ENCODE results near the gene PURB. TPM values are rescaled to one million over a fixed set of nuclear protein-coding genes. Genes with fewer than 3 reads are reported as not detected.
A peak's percentile ranks its signal among the peaks of the same experiment; 100 is the strongest.
"Not testable (repeated sequence)": the region's sequence is repeated elsewhere in the genome, so short reads cannot be mapped to it uniquely, and the experiment has no call there.

PURB gene
- total RNA-seq, 1 donor from 2014 or later = 26.0 TPM

DNA sequence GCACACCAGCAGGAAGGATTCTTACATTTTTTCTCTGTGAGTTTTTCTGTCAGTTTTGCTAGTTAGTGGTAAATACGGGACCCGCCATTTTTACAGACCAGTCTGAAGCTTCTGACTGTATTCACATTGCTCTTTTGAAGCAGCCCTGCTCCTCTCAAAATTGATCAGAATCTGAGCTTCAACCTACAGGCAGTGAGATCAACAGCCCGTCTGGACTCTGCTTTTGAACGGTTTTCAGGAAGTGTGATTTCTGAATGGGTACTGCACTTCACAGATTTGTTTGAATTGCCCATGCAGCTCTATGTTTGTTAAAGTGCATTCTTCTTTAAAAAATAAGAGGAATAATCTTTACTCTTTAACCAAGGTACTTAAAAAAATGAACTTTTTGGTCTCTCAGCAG is 8.9 kb downstream of the PURB start:
- ATAC-seq (no peak), DNase-seq (no peak)
- no peak overlapping the region for H3K4me3 ChIP-seq
- no peaks in the 10 kb centered on the region for H3K27me3 ChIP-seq
- TF ChIP-seq, protein P1, sequence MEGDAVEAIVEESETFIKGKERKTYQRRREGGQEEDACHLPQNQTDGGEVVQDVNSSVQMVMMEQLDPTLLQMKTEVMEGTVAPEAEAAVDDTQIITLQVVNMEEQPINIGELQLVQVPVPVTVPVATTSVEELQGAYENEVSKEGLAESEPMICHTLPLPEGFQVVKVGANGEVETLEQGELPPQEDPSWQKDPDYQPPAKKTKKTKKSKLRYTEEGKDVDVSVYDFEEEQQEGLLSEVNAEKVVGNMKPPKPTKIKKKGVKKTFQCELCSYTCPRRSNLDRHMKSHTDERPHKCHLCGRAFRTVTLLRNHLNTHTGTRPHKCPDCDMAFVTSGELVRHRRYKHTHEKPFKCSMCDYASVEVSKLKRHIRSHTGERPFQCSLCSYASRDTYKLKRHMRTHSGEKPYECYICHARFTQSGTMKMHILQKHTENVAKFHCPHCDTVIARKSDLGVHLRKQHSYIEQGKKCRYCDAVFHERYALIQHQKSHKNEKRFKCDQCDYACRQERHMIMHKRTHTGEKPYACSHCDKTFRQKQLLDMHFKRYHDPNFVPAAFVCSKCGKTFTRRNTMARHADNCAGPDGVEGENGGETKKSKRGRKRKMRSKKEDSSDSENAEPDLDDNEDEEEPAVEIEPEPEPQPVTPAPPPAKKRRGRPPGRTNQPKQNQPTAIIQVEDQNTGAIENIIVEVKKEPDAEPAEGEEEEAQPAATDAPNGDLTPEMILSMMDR (IDR thresholded peaks at IDR 0.05) = no peak
- H3K27ac ChIP-seq = no peak overlapping the region
- H3K36me3 ChIP-seq = peaks cover 4% of the 10 kb centered on the region
- H3K4me1 ChIP-seq = peaks cover 20% of the 10 kb centered on the region
- H3K9me3 ChIP-seq = no peaks in the 10 kb centered on the region
- intact Hi-C loops (cut with DNase I) = no loop called here

DNA sequence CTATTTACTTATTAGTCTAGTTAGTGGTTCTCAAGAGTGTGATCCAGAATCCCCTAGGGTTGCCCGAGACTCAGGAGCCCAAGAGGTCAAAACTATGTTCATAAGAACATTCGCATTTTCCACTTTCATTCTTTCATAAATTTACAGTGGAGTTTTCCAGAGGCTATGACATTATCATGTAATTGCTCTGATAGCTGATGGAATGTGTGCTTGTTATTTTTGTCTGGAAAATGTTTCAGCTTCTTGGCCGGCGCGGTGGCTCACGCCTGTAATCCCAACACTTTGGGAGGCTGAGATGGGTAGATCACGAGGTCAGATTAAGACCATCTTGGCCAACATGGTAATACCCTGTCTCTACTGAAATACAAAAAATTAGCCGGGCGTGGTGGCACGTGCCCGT is 10.1 kb downstream of the PURB start:
- no peak overlapping the region for H3K27ac ChIP-seq
- DNase-seq (no peak), ATAC-seq (no peak)
- H3K27me3 ChIP-seq = no peaks in the 10 kb centered on the region
- peaks cover 9% of the 10 kb centered on the region for H3K4me1 ChIP-seq
- no peak overlapping the region for H3K4me3 ChIP-seq
- no peaks in the 10 kb centered on the region for H3K9me3 ChIP-seq
- H3K36me3 ChIP-seq = peaks cover 4% of the 10 kb centered on the region
- intact Hi-C loops (cut with DNase I) = no loop called here
- TF ChIP-seq, protein P1 (IDR thresholded peaks at IDR 0.05) = no peak

DNA sequence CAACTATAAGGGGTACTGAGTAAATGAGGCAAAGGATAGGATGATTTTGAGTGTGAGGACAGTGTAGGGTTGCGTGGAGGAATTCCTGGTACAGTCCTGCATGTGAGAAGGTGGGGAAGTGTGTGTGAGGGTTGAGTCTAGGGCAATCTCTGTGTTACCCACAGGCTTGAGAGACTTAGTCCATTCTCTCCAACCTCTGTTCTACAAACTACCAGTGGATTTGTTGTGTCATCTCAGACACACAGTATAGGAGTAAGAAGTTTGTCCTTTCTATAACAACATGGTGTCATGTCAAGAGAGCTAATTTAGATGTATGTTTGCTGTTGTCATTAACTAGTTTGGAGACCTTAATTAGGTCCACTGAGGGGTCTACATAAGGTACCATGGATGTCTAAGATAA is 12.5 kb downstream of the PURB start:
- intact Hi-C loops (cut with DNase I) = no loop called here
- Histone ChIP-seq H3K4me3 (no peak overlapping the region), H3K36me3 (no peaks in the 10 kb centered on the region), H3K27me3 (no peaks in the 10 kb centered on the region), H3K9me3 (no peaks in the 10 kb centered on the region), H3K4me1 (no peaks in the 10 kb centered on the region), H3K27ac (no peak overlapping the region)
- DNase-seq = no peak
- no peak for ATAC-seq
- TF ChIP-seq, protein P1 (IDR thresholded peaks at IDR 0.05) = no peak

DNA sequence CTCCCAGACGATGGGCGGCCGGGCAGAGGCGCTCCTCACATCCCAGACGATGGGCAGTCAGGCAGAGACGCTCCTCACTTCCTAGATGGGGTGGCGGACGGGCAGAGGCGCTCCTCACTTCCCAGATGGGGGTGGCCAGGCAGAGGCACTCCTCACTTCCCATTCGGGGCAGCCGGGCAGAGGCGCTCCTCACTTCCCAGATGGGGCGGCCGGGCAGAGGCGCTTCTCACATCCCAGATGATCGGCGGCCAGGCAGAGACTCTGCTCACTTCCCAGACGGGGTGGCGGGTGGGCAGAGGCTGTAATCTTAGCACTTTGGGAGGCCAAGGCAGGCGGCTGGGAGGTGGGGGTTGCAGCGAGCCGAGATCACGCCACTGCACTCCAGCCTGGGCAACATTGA is 13.4 kb downstream of the PURB start:
- DNase-seq; H3K36me3 ChIP-seq; H3K27me3 ChIP-seq; H3K4me1 ChIP-seq; intact Hi-C loops (cut with DNase I); ATAC-seq; H3K4me3 ChIP-seq; H3K9me3 ChIP-seq; H3K27ac ChIP-seq: not testable (repeated sequence)

DNA sequence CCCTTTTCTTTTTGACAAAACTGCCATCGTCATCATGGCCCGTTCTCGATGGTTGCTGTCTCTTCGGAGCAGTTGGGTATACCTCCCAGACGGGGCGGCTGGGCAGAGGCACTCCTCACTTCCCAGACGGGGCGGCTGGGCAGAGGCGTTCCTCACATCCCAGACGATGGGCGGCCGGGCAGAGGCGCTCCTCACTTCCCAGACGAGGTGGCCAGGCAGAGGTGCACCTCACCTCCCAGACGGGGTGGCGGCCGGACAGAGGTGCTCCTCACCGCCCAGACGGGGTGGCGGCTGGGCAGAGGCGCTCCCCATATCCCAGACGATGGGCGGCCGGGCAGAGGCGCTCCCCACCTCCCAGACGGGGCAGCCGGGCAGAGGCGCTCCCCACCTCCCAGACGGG is 14.6 kb downstream of the PURB start:
- H3K4me3 ChIP-seq; H3K9me3 ChIP-seq; ATAC-seq; H3K36me3 ChIP-seq; DNase-seq; intact Hi-C loops (cut with DNase I); H3K4me1 ChIP-seq; H3K27ac ChIP-seq; H3K27me3 ChIP-seq: not testable (repeated sequence)

DNA sequence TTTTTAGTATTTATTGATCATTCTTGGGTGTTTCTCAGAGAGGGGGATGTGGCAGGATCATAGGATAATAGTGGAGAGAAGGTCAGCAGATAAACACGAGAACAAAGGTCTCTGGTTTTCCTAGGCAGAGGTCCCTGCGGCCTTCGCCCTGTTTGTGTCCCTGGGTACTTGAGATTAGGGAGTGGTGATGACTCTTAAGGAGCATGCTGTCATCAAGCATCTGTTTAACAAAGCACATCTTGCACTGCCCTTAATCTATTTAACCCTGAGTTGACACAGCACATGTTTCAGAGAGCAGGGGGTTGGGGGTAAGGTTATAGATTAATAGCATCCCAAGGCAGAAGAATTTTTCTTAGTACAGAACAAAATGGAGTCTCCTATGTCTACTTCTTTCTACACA is 15.0 kb downstream of the PURB start:
- DNase-seq; ATAC-seq; H3K36me3 ChIP-seq; intact Hi-C loops (cut with DNase I); H3K27me3 ChIP-seq; H3K4me1 ChIP-seq; H3K4me3 ChIP-seq; H3K27ac ChIP-seq; H3K9me3 ChIP-seq: not testable (repeated sequence)

DNA sequence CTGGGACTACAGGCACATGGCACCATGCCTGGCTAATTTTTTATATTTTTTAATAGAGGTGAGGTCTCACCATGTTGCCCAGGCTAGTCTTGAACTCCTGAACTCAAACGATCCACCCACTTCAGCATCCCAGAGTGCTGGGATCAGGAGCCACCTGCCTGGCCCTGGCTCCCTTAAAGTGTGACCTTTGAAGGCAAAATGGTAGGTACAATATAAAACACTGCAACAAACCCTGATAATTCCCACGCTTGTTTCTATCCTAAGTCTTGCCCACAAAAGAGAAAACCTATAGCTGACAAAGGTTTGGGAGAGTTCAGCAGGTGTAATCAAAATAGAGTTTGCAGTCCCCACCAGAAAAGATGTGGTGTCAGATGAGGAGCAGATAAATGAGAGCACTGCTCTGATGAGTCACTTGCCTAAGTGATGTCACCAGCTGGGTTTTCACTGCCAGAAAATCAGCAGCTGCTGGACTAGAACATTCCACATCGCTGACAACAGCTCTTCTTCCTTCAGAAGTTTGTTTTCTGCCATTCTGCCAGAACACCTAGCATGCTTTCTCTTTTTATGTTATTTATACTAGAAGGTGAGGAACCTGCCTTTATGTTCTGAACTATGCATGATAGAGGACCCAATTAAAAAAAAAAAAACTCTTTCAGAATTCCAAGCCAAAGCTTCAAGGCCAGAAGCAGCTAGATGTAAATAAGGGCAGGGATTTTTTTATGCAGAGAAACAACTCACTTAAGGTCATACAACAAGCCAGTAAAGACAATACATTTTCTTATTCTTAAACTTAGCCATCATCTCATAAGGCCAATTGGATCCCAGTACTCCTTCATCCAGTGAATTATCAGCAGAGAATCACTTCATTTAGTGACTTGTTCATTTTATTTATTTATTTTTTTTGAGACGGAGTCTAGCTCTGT is 18.0 kb downstream of the PURB start:
- no peaks in the 10 kb centered on the region for H3K9me3 ChIP-seq

DNA sequence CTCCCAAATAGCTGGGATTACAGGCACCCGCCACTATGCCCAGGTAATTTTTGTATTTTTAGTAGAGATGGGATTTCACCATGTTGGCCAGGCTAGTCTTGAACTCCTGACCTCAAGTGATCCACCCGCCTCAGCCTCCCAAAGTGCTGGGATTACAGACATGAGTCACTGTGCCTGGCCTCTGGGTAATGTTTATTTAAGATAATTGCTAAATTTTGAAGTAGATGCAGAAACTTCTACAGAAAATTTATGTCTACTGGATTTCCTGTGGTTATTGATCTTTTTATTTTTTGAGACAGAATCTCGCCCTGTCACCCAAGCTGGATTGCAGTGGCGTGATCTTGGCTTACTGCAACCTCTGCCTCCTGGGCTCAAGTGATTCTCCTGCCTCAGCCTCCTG is 23.4 kb downstream of the PURB start:
- H3K36me3 ChIP-seq; H3K4me1 ChIP-seq; ATAC-seq; intact Hi-C loops (cut with DNase I); H3K27ac ChIP-seq; DNase-seq; H3K4me3 ChIP-seq; H3K9me3 ChIP-seq; H3K27me3 ChIP-seq: not testable (repeated sequence)

More for the DNA sequence above, 18.0 kb downstream of the PURB start:
- ATAC-seq (peak; percentile 35), DNase-seq (no peak)
- no peak overlapping the region for H3K4me3 ChIP-seq
- TF ChIP-seq, protein P1 (IDR thresholded peaks at IDR 0.05) = no peak
- H3K4me1 ChIP-seq = no peaks in the 10 kb centered on the region
- no peaks in the 10 kb centered on the region for H3K27me3 ChIP-seq
- intact Hi-C loops (cut with DNase I) = no loop called here
- H3K36me3 ChIP-seq = no peaks in the 10 kb centered on the region
- no peak overlapping the region for H3K27ac ChIP-seq
